Measurements from ENCODE around the gene ABCA8. TPM values are rescaled to one million over a fixed set of nuclear protein-coding genes. Genes with fewer than 3 reads are reported as not detected.

Gene ABCA8
- total RNA-seq, 1 experiment from 2014 or later: 0.90 TPM

- Histone ChIP-seq H3K27ac (ENCODE audit: low read depth, low read length, poor library complexity, severe bottlenecking) (no peak overlapping the region), H3K4me1 (ENCODE audit: insufficient read depth, low read length, poor library complexity, severe bottlenecking) (no peaks in the 10 kb centered on the region), H3K9me3 (ENCODE audit: low read depth, low read length, poor library complexity, severe bottlenecking) (peaks cover 3% of the 10 kb centered on the region), H3K27me3 (replicated peaks; ENCODE audit: insufficient read depth, low read depth, low read length, poor library complexity) (no peaks in the 10 kb centered on the region), H3K36me3 (ENCODE audit: insufficient read depth, low read length, poor library complexity, severe bottlenecking) (no peaks in the 10 kb centered on the region), H3K4me3 (ENCODE audit: low read depth, low read length, poor library complexity, severe bottlenecking) (no peak overlapping the region)
- POLR2A ChIA-PET (ENCODE audit: low non-redundant PET): no interaction called here
- CTCF ChIA-PET: no interaction called here
- TF ChIP-seq, protein P1, sequence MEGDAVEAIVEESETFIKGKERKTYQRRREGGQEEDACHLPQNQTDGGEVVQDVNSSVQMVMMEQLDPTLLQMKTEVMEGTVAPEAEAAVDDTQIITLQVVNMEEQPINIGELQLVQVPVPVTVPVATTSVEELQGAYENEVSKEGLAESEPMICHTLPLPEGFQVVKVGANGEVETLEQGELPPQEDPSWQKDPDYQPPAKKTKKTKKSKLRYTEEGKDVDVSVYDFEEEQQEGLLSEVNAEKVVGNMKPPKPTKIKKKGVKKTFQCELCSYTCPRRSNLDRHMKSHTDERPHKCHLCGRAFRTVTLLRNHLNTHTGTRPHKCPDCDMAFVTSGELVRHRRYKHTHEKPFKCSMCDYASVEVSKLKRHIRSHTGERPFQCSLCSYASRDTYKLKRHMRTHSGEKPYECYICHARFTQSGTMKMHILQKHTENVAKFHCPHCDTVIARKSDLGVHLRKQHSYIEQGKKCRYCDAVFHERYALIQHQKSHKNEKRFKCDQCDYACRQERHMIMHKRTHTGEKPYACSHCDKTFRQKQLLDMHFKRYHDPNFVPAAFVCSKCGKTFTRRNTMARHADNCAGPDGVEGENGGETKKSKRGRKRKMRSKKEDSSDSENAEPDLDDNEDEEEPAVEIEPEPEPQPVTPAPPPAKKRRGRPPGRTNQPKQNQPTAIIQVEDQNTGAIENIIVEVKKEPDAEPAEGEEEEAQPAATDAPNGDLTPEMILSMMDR (conservative IDR thresholded peaks at IDR 0.05; ENCODE audit: low read depth, low read length): no peak
- no peak for TF ChIP-seq EZH2 (IDR thresholded peaks at IDR 0.05; ENCODE audit: borderline replicate concordance, low read depth, low read length, poor library complexity, severe bottlenecking)
- BruUV-seq (replicated peaks): no TSS peak
- intact Hi-C loops (cut with micrococcal nuclease; ENCODE audit: unreplicated experiment): no loop called here
- DNase-seq (ENCODE audit: low spot score): no peak
These were observed 70.3 kb downstream of the ABCA8 start for GRCh38 chr17:68884888-68885287.

DNA sequence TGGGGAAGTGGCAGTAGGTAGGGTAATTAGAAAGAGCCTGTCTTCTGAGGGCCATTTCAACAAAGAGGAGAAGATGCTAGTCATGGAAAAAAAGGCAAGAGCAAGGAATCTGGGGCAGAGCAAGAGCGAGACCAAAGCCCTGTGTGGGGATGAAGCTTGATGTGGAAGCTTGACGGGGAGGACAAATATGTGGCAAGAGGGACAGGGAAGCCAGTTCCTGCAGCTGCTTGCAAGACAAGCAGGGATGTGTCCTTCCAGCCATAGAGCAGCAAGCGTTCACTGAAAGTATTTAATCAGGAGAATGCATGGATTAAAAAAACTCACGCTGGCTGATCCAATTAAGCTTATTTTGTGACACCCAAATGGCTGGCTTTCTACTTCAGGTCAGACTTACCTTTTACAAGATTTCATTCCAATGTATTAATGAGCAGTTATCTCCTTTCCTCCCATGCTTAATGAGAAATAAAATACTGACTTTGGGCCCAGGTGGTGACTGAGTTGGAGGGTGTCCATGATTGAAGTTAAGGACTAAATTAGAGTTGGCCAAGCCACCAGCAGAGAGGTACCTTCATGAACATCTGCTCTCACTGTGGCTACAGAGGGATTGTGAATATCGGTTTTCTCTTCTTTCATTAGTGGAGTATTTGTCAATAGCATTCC is 76.8 kb downstream of the ABCA8 start:
- intact Hi-C loops (cut with micrococcal nuclease; ENCODE audit: unreplicated experiment): no loop called here
- CTCF ChIA-PET: no interaction called here

GRCh38 chr17:68871447-68871846 is 83.7 kb downstream of the ABCA8 start:
- DNase-seq (ENCODE audit: low spot score): no peak
- H3K4me1 ChIP-seq (ENCODE audit: insufficient read depth, low read length, poor library complexity, severe bottlenecking): no peaks in the 10 kb centered on the region
- no peak overlapping the region for H3K4me3 ChIP-seq (ENCODE audit: low read depth, low read length, poor library complexity, severe bottlenecking)
- no peaks in the 10 kb centered on the region for H3K9me3 ChIP-seq (ENCODE audit: low read depth, low read length, poor library complexity, severe bottlenecking)
- intact Hi-C loops (cut with micrococcal nuclease; ENCODE audit: unreplicated experiment): no loop called here
- no peaks in the 10 kb centered on the region for H3K27me3 ChIP-seq (replicated peaks; ENCODE audit: insufficient read depth, low read depth, low read length, poor library complexity)
- BruUV-seq (replicated peaks): no TSS peak
- H3K27ac ChIP-seq (ENCODE audit: low read depth, low read length, poor library complexity, severe bottlenecking): no peak overlapping the region
- CTCF ChIA-PET: no interaction called here
- no peaks in the 10 kb centered on the region for H3K36me3 ChIP-seq (ENCODE audit: insufficient read depth, low read length, poor library complexity, severe bottlenecking)
- TF ChIP-seq, protein P1 (conservative IDR thresholded peaks at IDR 0.05; ENCODE audit: low read depth, low read length): no peak
- TF ChIP-seq EZH2 (IDR thresholded peaks at IDR 0.05; ENCODE audit: borderline replicate concordance, low read depth, low read length, poor library complexity, severe bottlenecking): no peak
- POLR2A ChIA-PET (ENCODE audit: low non-redundant PET): no interaction called here

More for the DNA sequence above, 76.8 kb downstream of the ABCA8 start:
- BruUV-seq (replicated peaks): no TSS peak
- Histone ChIP-seq H3K4me3 (ENCODE audit: low read depth, low read length, poor library complexity, severe bottlenecking) (no peak overlapping the region), H3K4me1 (ENCODE audit: insufficient read depth, low read length, poor library complexity, severe bottlenecking) (no peaks in the 10 kb centered on the region), H3K27me3 (replicated peaks; ENCODE audit: insufficient read depth, low read depth, low read length, poor library complexity) (no peaks in the 10 kb centered on the region), H3K36me3 (ENCODE audit: insufficient read depth, low read length, poor library complexity, severe bottlenecking) (no peaks in the 10 kb centered on the region), H3K27ac (ENCODE audit: low read depth, low read length, poor library complexity, severe bottlenecking) (no peak overlapping the region), H3K9me3 (ENCODE audit: low read depth, low read length, poor library complexity, severe bottlenecking) (peaks cover 4% of the 10 kb centered on the region)
- no peak for DNase-seq (ENCODE audit: low spot score)
- TF ChIP-seq, protein P1 (conservative IDR thresholded peaks at IDR 0.05; ENCODE audit: low read depth, low read length): no peak
- TF ChIP-seq EZH2 (IDR thresholded peaks at IDR 0.05; ENCODE audit: borderline replicate concordance, low read depth, low read length, poor library complexity, severe bottlenecking): no peak
- POLR2A ChIA-PET (ENCODE audit: low non-redundant PET): no interaction called here
